Inflammatory macrophage treated with lipopolysaccharide for 4 hours (primary cell): ENCODE results near the gene ARFGEF2.
"Not testable (repeated sequence)": the region's sequence is repeated elsewhere in the genome, so short reads cannot be mapped to it uniquely, and the experiment has no call there.

Source experiments
- DNase-seq: peaks from one replicate; pipeline ENCODE4 v3.0.0-alpha.2; 2020

The ARFGEF2 gene

DNA sequence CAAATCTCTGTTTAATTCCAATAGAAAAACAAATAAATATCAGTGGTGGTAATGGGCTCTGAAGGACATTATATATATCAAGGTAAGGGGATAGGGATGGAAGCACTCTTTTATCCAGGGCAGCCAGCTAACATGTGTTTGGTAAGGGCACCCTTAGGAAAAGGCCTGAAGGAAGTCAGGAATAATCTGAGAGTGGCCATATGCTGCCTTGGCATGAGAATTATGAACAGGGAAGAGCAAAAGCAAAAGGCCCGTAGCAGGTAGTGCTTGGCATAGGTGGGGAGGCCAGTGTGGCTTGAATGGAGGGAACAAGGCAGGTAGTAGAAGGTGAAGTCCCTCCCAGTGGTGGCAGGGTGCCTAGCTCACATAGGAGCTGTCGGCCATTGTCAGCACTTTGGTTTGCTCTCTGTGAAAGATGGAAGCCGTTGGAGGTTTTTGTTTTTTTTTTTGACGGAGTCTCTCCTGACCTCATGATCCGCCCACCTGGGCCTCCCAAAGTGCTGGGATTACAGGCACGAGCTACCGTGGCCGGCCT, 85.0 kb downstream of the ARFGEF2 start:
- no peak for DNase-seq

DNA sequence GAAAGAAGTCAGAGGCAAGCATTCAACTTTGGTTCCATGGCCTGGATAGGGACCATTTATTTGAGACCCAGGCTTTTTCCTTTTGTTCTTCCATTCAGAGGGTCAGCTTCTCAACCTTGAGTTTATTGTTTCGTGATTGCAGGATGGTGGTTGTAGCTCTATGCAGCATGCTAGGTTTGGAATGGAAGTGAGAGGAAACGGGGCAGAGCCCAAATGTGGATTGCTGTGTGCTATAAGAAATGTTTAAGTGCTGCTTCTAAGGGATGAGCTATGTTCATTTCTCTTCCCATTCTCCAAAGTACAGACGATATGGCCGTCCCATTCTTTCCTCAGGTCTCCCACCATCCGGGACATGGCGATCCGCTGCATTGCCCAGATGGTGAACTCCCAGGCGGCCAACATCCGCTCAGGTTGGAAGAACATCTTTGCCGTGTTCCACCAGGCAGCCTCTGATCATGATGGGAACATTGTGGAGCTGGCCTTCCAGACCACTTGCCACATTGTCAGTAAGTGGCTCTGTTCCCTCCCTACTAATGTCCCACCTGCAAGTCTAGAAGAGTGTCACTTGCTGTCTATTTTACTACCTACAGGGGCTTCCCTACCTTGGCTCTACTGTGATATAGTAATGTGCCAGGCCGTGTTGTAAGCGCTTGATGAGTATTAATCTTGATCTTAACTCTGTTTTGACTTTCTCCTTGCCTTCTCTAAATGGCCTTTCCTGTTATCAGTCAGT, 88.6 kb downstream of the ARFGEF2 start:
- no peak for DNase-seq

DNA sequence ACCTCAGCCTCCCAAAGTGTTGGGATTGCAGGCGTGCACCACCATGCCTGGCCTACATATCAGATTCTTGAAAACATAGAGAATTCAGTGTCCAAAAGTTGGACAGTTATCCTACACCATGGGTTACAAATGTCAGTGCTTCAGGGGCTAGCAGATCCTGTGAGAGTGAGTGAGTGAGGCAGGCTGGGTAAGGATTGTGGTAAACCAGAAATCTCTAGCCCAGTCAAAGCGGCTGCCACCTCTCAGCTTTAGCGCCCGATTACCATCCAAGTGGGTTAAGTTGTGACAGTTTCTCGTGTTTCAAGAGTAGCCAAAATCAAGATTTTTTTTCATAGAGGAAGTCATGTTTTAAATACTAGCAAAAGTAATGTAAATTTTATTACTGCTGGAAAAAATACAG, 102.7 kb downstream of the ARFGEF2 start:
- no peak for DNase-seq

DNA sequence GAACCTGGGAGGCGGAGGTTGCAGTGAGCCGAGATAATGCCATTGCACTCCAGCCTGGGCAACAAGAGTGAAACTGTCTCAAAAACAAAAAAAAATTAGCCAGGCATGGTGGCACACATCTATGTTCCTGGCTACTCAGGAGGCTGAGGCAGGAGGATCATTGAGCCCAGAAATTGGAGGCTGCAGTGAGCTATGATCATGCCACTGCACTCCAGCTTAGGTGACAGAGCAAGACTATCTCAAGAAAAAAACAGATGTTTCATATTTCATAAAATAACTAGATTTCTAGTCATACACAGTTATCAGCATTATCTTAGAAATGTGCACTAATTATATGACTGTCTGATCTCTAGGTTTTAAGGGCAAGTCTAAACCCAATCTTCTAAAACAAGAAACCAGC, 106.7 kb downstream of the ARFGEF2 start:
- DNase-seq, result not testable (repeated sequence)

DNA sequence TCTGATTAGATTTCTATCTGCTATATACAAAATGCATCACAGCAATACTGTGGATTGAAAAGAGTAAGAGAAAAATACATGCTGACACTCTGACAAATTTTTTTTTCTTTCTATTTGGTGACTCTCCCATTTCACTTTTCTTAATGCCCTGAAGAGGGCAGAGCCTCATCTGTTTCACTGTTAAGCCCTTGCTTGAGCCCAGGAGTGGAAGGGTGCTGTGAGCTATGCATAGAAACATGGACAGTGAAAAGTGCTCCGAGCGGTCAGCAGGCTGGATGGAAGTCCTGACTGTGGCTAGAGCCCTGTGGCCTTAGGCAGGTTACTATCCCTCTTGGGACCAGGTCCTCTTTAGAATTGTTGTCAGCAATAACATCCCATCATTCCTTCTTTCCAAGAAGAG, 107.2 kb downstream of the ARFGEF2 start:
- DNase-seq, result peak; percentile 4

DNA sequence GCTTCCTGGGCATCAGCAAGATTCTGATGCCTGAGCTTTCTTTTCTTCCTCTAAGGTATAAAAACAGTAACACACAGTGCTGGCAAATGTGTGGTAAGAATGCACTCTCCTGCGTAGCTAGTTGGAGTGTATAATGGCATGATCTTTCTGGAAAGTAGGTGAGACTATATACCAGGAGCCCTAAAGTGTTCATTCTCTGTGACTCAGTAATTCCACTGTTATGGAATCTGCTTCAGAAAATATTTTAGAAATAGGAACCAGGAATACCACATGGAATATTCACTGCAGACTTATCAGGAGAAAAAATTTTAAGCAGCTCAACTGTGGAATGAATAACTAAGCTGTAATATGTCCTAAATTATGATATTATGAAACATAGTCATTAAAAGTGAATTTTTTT, 107.7 kb downstream of the ARFGEF2 start:
- no peak for DNase-seq

DNA sequence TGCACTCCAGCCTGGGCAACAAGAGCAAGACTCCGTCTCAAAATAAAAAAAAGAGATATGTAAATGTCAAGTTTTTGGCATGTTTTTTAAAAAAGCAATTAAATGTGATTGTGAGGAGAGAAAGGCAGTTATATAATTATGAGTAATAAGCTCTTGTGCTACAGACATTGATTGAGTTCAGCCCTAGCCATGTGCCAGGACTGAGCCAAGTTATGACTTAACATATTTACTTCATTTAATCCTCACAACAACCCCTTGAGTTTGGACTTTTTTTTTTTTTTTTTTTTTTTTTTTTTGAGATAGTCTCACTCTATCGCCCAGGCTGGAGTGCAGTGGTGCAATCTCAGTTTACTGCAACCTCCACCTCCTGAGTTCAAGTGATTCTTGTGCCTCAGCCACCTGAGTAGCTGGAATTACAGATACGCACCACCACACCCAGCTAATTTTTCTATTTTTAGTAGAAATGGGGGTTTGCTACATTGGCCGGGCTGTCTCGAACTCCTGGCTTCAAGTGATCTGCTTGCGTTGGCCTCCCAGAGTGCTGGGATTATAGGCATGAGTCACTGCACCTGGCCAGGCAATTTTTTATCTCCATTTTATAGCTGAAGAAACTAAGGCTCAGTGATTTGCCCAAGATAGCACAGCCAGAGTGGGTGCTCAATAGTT, 109.6 kb downstream of the ARFGEF2 start:
- no peak for DNase-seq

DNA sequence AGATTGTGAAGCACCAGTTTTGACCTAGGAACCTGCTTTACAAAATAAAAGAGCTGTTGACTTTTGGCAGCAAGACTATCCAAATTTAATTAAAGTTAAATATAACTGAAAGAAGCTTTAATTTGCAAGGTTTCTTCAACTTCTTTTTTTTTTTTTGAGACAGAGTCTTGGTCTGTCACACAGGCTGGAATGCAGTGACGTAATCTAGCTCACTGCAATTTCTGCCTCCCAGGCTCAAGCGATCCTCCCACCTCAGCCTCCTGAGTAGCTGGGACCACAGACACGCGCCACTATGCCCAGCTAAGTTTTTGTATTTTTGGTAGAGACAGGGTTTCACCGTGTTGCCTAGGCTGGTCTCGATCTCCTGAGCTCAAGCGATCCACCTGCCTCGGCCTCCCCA, 110.9 kb downstream of the ARFGEF2 start:
- no peak for DNase-seq

DNA sequence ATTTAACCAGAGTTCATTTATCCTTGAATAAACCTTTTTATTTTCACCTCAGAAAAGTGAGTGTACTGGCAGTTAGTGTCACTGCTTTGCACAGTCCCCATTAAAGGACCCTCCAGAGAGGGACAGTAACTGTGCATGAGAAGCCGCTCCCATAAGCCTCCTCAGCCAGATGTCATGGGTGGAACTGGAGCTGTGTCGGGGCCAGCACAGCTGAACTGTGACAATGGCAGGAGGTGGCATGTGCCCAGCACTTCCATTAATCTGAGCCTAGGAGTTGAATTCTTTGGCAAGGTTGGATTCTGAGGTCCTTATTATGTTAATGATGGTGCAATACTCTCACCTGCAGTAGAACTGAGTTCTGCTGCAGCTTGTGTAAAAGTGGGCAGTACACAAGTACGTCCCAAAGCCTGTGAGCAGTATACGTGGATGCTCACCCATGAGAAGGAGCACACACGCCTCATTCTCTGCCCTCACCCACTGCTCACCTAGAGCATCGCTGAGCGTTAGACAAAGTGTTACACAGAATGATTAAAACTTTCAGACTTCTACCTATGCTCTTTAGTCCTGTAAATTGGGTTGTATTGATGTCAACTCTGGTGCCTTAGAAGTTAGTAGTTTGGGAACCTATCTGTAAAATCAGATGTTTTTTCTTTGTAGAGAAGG, 112.7 kb downstream of the ARFGEF2 start:
- DNase-seq, result no peak

DNA sequence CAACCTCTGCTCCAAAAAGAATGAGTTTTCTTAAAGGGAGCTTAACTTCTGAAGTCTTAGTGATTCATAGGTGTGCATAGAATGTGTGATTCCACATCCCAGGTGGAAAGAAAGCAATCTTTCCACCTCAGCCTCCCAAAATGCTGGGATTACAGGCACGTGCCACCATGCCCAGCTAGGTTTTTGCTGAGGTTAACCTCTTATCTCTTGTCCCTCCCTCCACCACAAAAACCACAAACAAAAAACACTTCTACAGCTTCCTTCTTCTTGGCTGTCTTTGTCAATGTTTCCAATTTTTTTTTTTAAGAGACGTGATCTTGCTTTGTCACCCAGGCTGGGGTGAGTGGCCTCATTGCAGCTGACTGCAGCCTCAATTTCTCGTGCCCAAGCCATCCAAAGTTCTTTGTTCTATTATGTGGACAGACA, 116.5 kb downstream of the ARFGEF2 start:
- DNase-seq, result peak; percentile 67

DNA sequence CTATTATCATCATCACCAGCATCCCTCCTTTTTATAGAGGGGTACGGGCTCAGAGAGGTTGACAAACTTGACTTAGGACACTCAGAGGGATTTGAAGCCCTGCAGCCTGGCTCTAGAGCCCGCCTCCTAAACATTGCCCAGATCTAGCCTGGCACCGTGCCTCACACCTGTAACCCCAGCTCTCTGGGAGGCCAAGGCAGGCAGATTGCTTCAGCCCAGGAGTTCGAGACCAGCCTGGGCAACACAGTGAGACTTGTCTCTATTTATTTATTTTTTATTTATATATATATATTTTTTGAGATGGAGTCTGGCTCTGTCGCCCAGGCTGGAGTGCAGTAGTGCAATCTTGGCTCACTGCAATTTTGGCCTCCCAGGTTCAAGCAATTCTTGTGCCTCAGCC, 118.3 kb downstream of the ARFGEF2 start:
- DNase-seq, result no peak

DNA sequence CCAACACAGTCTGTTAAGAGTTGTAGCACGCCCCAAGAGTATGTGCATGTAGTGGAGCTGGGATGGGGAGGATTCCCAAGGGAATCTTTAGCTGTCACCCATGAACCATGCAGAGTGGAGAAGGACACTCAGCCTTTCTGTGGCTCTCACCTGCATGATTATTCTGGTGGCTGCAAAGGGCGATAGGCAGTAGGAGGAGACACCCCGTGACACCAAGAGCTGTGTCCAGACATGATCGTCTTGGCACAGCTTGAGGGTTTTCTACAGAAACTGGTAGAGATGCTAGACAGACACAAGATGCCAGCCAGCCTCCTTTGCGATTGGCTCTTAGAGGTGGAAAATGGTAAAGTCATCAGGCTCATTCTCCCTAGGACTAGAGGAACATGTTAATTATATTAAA, 121.5 kb downstream of the ARFGEF2 start:
- no peak for DNase-seq

DNA sequence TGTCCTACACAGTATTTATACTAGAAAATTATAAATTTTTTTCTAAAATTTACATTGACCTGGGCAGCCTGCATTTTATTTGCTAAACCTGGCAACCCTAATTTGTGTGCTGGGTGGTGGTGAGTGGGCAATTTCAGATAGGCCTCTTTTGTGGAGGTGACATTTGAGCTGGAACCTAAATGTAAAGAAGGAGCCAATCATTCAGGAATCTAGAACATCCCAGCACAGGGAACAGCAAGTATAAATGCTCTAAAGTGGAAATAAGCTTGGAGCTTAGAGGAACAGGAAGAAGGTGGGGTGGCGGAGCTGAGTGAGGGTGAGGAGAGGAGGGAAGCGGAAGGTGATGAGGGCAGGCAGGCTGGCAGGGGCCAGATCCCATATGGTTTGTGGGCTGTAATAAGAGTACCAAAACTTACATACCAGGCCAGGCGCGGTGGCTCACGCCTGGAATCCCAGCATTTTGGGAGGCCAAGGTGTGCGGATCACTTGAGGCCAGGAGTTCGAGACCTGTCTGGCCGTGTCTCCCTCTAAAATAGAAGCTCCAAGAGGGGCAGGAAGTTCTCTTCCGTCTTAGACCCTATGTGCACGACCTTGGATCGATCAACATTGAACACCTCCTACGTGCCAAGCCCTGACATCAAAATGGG, 124.1 kb downstream of the ARFGEF2 start:
- DNase-seq, result peak; percentile 72

DNA sequence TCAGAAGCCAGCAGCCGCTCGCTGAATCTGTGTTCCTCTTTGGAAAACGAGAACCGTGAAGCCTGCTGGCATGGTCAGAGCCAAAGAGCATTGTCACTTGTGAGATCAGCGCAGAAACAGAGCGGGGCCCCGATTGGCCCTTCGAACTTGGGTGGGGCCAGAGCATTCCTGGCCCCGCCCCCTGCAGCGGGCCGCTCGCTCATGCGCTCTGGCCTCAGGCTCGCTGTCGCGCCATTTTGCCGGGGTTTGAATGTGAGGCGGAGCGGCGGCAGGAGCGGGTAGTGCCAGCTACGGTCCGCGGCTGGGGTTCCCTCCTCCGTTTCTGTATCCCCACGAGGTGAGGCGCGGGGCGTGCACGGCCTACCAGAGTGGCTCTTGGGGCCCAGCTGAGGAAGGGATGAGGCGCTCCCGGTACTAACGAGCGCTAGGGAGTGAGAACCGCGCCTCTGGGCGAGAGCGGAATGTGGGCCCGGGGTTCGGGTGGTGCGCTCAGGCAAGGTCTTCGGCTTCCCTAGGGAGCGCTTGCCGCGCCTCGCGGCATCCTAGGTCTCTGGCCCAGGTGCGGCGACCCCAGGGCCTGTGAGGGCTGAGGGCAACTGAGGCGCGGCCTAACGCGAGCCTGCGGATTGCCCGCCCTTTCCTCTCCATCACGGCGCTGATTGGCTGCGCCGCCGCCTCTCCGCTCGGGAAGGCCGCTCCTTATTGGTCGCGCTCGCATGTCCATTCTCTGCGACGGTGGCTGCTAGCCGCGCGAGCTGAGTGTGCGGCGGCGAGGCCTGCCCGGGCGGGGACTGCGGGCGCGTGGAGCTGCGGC, 124.8 kb downstream of the ARFGEF2 start, which contains the start of gene CSE1L:
Gene CSE1L, plus strand, starts transcription at position 226 of the 814 bp plus-strand sequence. CDS start 12,152 bp downstream, outside the sequence.
- DNase-seq, result peak; percentile 99

DNA sequence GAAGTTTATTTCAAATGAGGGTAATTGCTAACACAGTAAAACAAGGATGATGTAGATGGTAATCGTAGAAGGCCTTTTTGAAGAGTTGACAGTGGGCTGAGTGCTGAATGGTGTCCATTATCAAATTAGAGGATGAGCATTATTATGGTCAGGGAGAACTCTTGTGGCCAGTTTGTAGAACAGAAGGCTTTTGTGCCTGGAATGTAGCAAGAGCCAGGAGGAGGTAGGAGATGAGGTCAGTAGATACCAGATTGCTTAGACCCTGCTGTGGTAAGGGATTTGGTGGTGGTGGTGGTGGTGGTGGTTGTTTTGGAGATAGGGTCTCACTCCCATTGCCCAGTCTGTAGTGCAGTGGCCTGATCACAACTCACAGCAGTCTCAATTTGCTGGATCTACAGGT, 130.8 kb downstream of the ARFGEF2 start:
- no peak for DNase-seq

DNA sequence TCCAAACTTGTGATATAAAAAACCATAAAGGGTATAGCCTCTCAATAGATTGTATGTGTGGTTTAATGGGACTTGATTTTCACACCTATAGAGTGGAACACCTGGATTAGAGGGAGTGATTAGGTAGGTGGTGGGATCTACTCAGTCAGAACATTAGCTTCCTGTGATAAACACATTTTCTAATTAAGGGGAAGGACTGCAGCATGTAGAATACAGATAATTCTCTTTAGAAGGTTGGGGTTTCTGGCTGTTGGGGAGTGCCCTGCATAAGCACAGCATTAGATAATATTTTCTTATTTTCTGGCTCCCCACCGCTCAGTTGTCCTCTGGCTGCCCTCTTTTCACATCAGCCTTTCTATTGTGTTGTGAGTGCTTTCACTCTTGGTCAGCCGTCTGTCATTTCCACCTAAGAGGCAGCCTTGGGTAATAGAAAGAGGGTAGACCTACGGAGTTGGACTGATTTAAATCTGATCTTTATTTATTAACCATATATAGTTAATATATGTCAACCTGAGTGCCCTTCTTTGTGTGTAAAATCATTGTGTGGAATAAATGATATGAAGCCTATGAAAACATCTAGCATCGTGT, 132.6 kb downstream of the ARFGEF2 start:
- DNase-seq, result no peak

DNA sequence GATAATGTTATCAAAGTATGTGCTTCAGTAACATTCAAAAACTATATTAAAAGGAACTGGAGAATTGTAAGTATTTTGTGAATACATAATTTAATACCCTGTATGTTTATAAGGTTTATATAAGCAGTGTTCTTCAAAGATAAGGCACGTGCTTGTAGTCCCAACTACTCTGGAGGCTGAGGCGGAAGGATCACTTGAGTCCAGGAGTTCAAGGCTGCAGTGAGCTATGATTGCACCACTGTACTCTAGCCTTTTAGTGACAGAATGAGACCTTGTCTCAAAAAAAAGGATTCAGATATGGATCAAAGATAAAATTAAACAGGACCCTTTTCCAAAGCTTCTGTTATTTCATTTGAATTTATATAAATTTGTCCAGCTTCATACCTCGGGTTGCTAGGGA, 141.8 kb downstream of the ARFGEF2 start:
- no peak for DNase-seq

DNA sequence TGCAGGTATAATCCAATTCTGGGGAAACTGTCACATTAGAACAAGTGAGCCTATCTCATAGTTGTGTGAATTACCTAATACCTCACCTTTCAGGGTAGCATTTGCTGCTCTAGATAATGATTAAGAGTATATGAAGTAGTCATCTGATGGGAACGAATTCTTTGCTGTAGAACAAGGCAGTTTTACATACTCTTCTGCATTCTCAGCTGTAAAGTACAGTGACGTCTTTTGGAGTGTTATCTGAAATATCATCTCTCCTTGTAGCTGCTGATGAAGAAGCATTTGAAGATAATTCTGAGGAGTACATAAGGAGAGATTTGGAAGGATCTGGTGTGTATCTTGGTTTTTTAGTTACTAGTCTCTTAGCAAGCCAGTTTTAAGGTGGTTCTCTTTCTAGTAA, 153.0 kb downstream of the ARFGEF2 start:
- DNase-seq, result no peak

DNA sequence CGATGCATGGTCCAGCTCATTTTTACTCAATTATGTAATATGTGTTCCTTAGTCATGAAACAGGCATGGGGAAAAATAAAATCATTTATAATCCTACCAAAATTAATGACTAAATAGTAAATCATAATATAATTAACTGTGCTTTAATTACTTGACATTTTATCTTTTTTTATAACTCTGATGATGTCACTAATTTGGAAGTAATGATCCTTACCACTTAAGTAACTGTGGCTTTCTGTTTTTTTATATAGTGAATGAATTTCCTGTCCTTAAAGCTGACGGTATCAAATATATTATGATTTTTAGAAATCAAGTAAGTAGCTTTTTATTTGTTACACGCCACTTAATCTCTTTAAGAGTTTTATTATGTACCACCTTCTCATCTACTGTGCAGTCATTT, 156.8 kb downstream of the ARFGEF2 start:
- DNase-seq, result no peak

DNA sequence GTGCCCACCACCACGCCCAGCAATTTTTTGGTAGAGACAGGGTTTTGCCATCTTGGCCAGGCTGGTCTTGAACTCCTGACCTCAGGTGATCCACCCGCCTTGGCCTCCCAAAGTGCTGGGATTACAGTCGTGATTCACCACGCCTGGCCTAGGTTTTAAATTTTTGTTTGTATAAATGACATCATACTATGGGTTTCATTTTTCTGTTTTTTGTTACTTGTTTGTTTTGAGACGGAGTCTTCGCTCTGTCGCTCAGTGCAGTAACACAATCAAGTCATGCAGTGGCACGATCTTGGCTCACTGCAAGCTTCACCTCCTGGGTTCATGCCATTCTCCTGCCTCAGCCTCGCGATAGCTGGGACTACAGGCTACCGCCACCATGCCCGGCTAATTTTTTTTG, 160.8 kb downstream of the ARFGEF2 start:
- DNase-seq, result not testable (repeated sequence)
